Fibroblast of mammary gland (primary cell): Measurements from ENCODE around the gene ASPDH.

ENCODE experiments used
- DNase-seq: peaks from one replicate; pipeline ENCODE4 v3.0.0-alpha.2; 2010; ENCODE audit warnings: low read depth
- H3K4me3 ChIP-seq: 2 replicates; pipeline ENCODE4 v1.5.1; 2011; ENCODE audit warnings: low read depth, mild to moderate bottlenecking, low read length, moderate library complexity; ENCODE audit not compliant: control insufficient read depth
- CTCF ChIP-seq: conservative IDR thresholded peaks from 2 replicates; pipeline ENCODE4 v1.5.1; 2011; ENCODE audit warnings: low read depth, low read length, inconsistent platforms; ENCODE audit not compliant: control insufficient read depth, insufficient read depth

Gene ASPDH

GRCh38 chr19:50551715-50552187 is 38.0 kb upstream of the ASPDH start:
- TF ChIP-seq CTCF: no peak
- no peak overlapping the region for H3K4me3 ChIP-seq
- DNase-seq: no peak

- no peak for DNase-seq
- H3K4me3 ChIP-seq: no peak overlapping the region
- TF ChIP-seq CTCF: no peak
These were observed 37.5 kb upstream of the ASPDH start for GRCh38 chr19:50551034-50551714.

GRCh38 chr19:50550594-50550966 is 36.9 kb upstream of the ASPDH start:
- DNase-seq: no peak
- no peak for TF ChIP-seq CTCF
- no peak overlapping the region for H3K4me3 ChIP-seq

- no peak for DNase-seq
- H3K4me3 ChIP-seq: no peak overlapping the region
- no peak for TF ChIP-seq CTCF
These were observed 36.3 kb upstream of the ASPDH start for GRCh38 chr19:50549927-50550593.

- no peak for DNase-seq
- H3K4me3 ChIP-seq: no peak overlapping the region
- TF ChIP-seq CTCF: no peak
These were observed 35.6 kb upstream of the ASPDH start for GRCh38 chr19:50549059-50549926.

GRCh38 chr19:50548191-50549058 is 34.7 kb upstream of the ASPDH start:
- DNase-seq: no peak
- no peak overlapping the region for H3K4me3 ChIP-seq
- no peak for TF ChIP-seq CTCF
